ENCODE measurements around the gene CKMT2. TPM values are rescaled to one million over a fixed set of nuclear protein-coding genes. Genes with fewer than 3 reads are reported as not detected.

The CKMT2 gene
- polyA plus RNA-seq, 12 donors: 36.3 to 92.9 (median 68.1) TPM; not detected in 1

- peak; percentile 96 for DNase-seq
These were observed 68.3 kb downstream of the CKMT2 start, which contains the start of gene ZCCHC9 for GRCh38 chr5:81301271-81302015. ZCCHC9 (plus strand) TSS chr5:81301587; CDS start chr5:81304758, 3,171 bp downstream.

GRCh38 chr5:81302596-81302995 lies 69.5 kb downstream of the CKMT2 start:
- no peak for DNase-seq

DNA sequence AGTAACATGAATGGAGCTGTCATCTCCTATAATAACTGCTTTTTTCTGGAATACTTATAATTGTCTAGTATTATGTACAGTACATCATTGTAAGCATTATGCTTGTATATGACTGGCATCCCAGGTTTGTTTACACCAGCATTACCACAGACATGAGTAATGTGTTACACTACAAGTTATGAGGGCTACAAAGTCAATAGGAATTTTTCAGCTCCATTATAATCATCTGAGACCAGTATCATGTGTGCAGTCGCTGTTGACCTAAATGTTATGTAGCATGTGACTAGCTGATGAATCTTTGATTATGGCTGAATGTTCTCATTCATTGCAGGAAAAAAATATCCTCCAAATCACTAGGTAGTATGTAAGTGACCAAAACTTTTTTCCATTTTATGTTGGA lies 70.4 kb downstream of the CKMT2 start:
- DNase-seq: no peak

- DNase-seq: no peak
These were observed 72.7 kb downstream of the CKMT2 start for GRCh38 chr5:81305785-81306184.

DNA sequence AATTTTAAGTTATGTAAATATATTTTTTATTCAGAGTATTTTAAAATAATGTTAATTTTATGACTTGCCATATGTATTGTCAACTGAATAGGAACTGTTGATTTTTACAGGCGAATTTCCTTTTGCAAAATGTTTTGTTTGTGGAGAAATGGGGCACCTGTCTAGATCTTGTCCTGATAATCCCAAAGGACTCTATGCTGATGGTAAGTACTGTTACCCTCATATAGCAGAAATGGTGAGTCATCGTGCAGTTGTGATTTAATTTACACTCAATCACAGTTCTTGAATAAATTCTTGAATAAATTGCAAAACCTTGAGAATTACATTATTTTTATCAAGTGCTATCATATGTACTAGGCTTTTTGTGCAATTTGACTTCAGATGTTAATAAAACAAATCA lies 75.7 kb downstream of the CKMT2 start:
- no peak for DNase-seq

GRCh38 chr5:81310402-81311063 lies 77.4 kb downstream of the CKMT2 start:
- no peak for DNase-seq

- DNase-seq: no peak
These were observed 80.2 kb downstream of the CKMT2 start for GRCh38 chr5:81313278-81313677.

- no peak for DNase-seq
These were observed 80.6 kb downstream of the CKMT2 start for GRCh38 chr5:81313686-81314085.

DNA sequence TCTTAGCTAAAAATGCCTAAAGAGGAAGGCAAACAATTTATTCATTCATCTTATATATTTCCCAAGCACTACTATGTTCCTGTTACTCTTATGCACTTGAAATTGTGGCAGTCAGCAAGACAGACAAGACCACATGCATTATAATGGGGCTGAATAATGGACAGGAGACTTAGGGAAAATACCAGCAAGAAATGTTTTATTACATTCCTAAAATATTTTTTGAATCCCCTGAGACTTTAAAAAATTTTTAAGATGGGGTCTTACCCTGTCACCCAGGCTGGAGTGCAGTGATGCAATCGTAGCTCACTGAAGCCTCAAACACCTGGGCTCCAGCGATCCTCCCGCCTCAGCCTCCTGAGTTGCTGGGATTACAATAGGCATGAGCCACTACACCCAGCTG lies 81.5 kb downstream of the CKMT2 start:
- DNase-seq: no peak

- DNase-seq: no peak
These were observed 82.2 kb downstream of the CKMT2 start for GRCh38 chr5:81315336-81315735.

GRCh38 chr5:81315830-81316229 lies 82.7 kb downstream of the CKMT2 start:
- no peak for DNase-seq

Other genes starting within 250 kb of the CKMT2 start
- gene ZCCHC9, start 68.3 kb downstream of the CKMT2 start, polyA plus RNA-seq (ENCODE audit: insufficient read length in 12 of 12): 10 to 100 TPM in 11 of 12 donors, not detected in 1; 22.4 to 46.5 (median 32.4) TPM
- under 1 TPM in 8 of 12 donors, not detected in 4; 0.11 to 0.85 (median 0.21) TPM for gene ACOT12, start 160.8 kb downstream of the CKMT2 start, polyA plus RNA-seq (ENCODE audit: insufficient read length in 12 of 12)